Ovary (tissue), 9 donors: ENCODE data around the gene RNF38. TPM values are rescaled to one million over a fixed set of nuclear protein-coding genes. Genes with fewer than 3 reads are reported as not detected.

Source experiments
- DNase-seq, 5 donors: peaks; one replicate each; pipeline ENCODE4 v3.0.0-alpha.2; 2019 to 2020
- H3K27ac ChIP-seq, 2 donors: fragments of 200-600 bp; one replicate each; pipeline versions ENCODE4 v1.5.1 to v1.8.0; 2019 to 2022
- H3K27me3 ChIP-seq: fragments of 200-600 bp; one replicate; pipeline ENCODE4 v1.8.0; 2022
- H3K36me3 ChIP-seq: fragments of 200-600 bp; sonication (generic); one replicate; pipeline ENCODE4 v1.5.1; 2019
- H3K4me1 ChIP-seq: one replicate; pipeline ENCODE4 v1.8.1; 2013; ENCODE audit warnings: mild to moderate bottlenecking, moderate library complexity; ENCODE audit not compliant: insufficient read depth
- H3K4me3 ChIP-seq: fragments of 200-600 bp; sonication (generic); one replicate; pipeline ENCODE4 v1.5.1; 2017
- H3K9me3 ChIP-seq, 2 donors: fragments of 200-600 bp in 1 of 2; sonication (generic) in 1 of 2; one replicate each; pipeline versions ENCODE4 v1.5.1 to v1.8.1; 2013 to 2019; ENCODE audit warnings: mild to moderate bottlenecking in 1 of 2, moderate library complexity in 1 of 2
- CTCF ChIP-seq, 3 donors: fragments of 450-650 bp in 2 of 3; fragments of 200-600 bp in 1 of 3; IDR thresholded peaks; one replicate each; pipeline versions ENCODE4 v1.5.1 to v1.8.0; 2016 to 2022; ENCODE audit warnings: antibody characterized with exemption in 3 of 3, mild to moderate bottlenecking in 1 of 3
- EP300 ChIP-seq: sonication (generic); formaldehyde crosslinking; IDR thresholded peaks from one replicate; pipeline ENCODE4 v1.6.1; 2017; ENCODE audit warnings: antibody characterized with exemption
- POLR2A ChIP-seq: fragments of 450-650 bp; IDR thresholded peaks from one replicate; pipeline ENCODE4 v1.6.1; 2017; ENCODE audit warnings: antibody characterized with exemption, mild to moderate bottlenecking, moderate library complexity
- WGBS, 3 donors: extraction: QIAGEN DNeasy Blood & Tissue Kit in 1 of 3; methylation state at CpG; one replicate each; pipeline versions ENCODE4 v1.1.5 to v1.1.7; 2013 to 2017; 5-methylcytosine and 5-hydroxymethylcytosine counted together
- intact Hi-C, 4 donors: fragments of 100-400 bp; cut with DNase I; formaldehyde crosslinking; loops; one replicate each; pipeline versions ENCODE4 v1.11.0 to v1.15.1; 2022 to 2023
- polyA plus RNA-seq, 2 donors: library from polyadenylated mRNA; stranded (reverse); fragments of 200-250 nt in 1 of 2; fragments of 350-450 nt in 1 of 2; fragmentation: Illumina TruSeq in 1 of 2; extraction: RNeasy Lipid Tissue Mini Kit (QIAGEN cat#74804) in 1 of 2; gene quantifications; one replicate each; pipeline ENCODE4 v1.2.3, GENCODE V29; 2013 to 2014
- total RNA-seq, 7 donors: library from RNA; depleted of rRNA in 2 of 7; stranded (reverse); fragments of >200 nt in 2 of 7; fragmentation: NEBNext Ultra II Directional in 3 of 7; extraction: Animal tissue kit (Norgen Biotek cat#: 25700) in 3 of 7; gene quantifications; one replicate each; pipeline versions ENCODE4 v1.1.0 to v1.2.4, GENCODE V29; 2016 to 2023
- donor health status: DM: no; HTN: no; CAD: no; lungs with moderate emphysema.
- donor health status: DM: no; HTN: no; CAD: no.
- donor health status: Bipolar disorder and iron deficiency.
- donor health status: DM: yes; HTN: yes; CAD: no.
- donor health status: DM: no; HTN: no; CAD: no.
- donor health status: DM: yes; HTN: yes; CAD: no.

RNF38 gene
- total and polyA plus RNA-seq, 9 donors: 30.4 to 81.3 (median 55.7) TPM

GRCh38 chr9:36288070-36288469, 112.0 kb downstream of the RNF38 start:
- Histone ChIP-seq H3K27ac (no peak overlapping the region), H3K27me3 (no peaks in the 10 kb centered on the region), H3K4me3 (no peak overlapping the region), H3K36me3 (no peaks in the 10 kb centered on the region), H3K4me1 (no peaks in the 10 kb centered on the region), H3K9me3 (no peaks in the 10 kb centered on the region)
- intact Hi-C loops: no loop called here
- 91 to 94% (median 93%) methylated on average over 3 of the region's 3 CpGs for WGBS, 3 donors
- no peak for DNase-seq
- TF ChIP-seq CTCF (IDR thresholded peaks at IDR 0.05) (no peak), EP300 (no peak), POLR2A (no peak)

Other genes starting within 250 kb of the RNF38 start
- under 1 TPM in 3 of 7 donors, not detected in 4; 0.15 to 0.28 (median 0.27) TPM for gene CCIN, start 230.9 kb downstream of the RNF38 start, total RNA-seq
- gene CCIN, start 230.9 kb downstream of the RNF38 start, polyA plus RNA-seq: under 1 TPM in 1 of 2 donors, not detected in 1; 0.33 TPM
- 100 to 1,000 TPM; 170 to 223 (median 202) TPM for gene CLTA, start 209.3 kb downstream of the RNF38 start, total RNA-seq
- gene CLTA, start 209.3 kb downstream of the RNF38 start, polyA plus RNA-seq: 100 to 1,000 TPM; 242 to 243 TPM
- gene GNE, start 141.8 kb downstream of the RNF38 start, total RNA-seq: 10 to 100 TPM; 17.1 to 34.1 (median 24.0) TPM
- gene GNE, start 141.8 kb downstream of the RNF38 start, polyA plus RNA-seq: 10 to 100 TPM; 13.0 to 22.9 TPM
- 1 to 10 TPM in 1 of 7 donors, under 1 TPM in 4, not detected in 2; 0.25 to 1.3 (median 0.69) TPM for gene MELK, start 172.6 kb upstream of the RNF38 start, total RNA-seq
- 1 to 10 TPM in 1 of 2 donors, under 1 TPM in 1; 0.42 to 1.2 TPM for gene MELK, start 172.6 kb upstream of the RNF38 start, polyA plus RNA-seq